ENCODE measurements around the gene SESN1.
"Not testable (repeated sequence)": the region's sequence is repeated elsewhere in the genome, so short reads cannot be mapped to it uniquely, and the experiment has no call there.

The SESN1 gene

DNA sequence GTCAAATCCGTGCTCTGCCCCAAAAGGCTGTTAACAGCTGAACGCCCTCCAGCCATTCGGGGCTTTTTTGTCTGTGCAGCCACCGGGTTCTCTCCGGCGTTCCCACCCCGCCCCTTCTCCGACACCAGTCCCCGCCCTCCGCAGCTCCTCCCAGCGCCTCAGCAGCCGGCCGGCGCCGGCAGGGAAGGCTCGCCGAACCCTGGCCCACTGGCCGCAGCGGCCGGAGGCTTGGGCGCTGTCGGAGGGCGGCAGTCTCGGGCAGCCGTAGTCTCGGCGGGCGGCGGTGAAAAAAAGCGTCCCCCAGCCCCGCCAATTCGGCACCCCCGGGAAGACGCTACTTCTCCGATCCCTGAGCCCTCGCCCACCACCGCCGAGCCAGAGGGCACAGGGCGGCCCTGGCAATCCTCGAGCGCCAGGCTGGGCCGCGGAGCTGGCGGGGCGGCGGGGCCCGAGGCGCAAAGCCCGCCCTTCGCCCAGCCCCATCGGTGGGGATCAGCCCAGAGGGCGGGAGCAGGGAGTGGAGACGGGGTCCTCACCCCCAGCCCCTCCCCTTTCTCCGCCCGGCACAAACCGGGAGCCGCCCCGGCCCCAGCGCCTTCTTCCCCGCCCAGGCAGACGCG is at the start of gene SESN1:
TSS of gene SESN1 (minus strand) at position 431 of the 620 bp plus-strand sequence. CDS start 773 bp downstream, outside the sequence.
- in situ Hi-C loops (cut with MboI; ENCODE audit: low sequenced_read_pairs): loop anchor here (25.0 kb wide), 1 partner anchor 982 kb away; no protein-coding TSS in a partner anchor

DNA sequence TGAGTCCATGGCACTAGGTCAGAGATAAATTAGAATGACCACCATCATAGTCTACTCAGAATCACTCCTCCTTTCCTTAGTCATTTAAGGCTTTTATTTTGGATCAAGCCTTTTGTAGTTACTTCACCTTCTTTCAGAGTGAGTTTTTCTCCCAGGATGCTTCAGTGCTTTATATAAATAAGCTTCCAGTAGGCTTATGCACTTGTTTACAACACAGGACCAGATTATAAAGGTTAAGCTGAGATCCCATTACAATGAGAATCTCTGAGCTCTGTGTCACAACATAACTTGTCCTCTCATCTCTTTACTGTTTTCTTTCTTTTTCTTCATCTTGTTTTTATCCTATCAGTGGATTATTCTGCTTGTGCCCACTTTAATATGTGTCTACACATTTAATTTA is 48.5 kb upstream of the SESN1 start:
- in situ Hi-C loops (cut with MboI; ENCODE audit: low sequenced_read_pairs): no loop called here

DNA sequence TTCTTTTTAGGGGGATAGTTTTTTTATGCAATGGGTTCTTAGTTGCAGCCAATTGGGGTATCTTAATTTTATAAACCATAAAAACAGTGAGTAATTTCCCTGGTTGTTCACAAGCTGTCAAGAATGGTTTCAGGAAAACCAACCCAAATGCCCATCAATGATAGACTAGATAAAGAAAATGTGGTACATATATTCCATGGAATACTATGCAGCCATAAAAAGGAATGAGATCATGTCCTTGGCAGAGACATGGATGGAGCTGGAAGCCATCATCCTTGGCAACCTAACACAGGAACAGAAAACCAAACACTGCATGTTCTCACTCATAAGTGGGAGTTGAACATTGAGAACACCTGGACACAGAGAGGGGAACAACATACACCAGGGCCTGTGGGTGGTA is 47.4 kb upstream of the SESN1 start:
- in situ Hi-C loops (cut with MboI; ENCODE audit: low sequenced_read_pairs): not testable (repeated sequence)

DNA sequence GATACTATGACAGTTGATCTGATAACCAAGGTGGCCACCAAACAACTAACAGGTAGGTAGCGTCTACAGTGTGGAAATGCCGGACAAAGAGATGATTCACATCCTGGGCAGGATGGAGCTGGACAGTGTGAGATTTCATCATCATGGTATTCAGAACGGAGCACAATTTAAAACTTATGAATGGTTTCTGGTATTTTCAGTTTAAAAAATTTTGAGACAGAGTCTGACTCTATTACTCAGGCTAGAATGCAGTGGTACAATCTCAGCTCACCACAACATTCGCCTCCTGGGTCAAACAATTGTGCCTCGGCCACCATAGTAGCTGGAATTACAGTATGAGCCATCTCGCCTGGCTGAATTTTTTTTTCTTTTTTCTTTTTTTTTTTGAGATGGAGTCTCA is 44.5 kb upstream of the SESN1 start:
- in situ Hi-C loops (cut with MboI; ENCODE audit: low sequenced_read_pairs): no loop called here

DNA sequence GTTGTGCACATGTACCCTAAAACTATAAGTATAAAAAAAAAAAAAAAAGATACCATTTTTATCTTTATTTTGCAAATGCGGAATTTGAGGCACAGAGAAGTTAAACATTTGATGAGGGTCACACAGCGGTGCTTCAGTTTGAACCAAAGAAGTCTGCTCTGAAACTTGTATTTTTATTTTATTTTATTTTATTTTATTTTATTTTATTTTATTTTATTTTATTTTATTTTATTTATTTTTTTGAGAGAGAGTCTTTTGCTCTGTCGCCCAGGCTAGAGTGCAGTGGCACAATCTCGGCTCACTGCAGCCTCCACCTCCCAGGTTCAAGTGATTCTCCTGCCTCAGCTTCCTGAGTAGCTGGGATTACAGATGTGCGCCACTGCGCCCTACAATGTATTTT is 41.9 kb upstream of the SESN1 start:
- in situ Hi-C loops (cut with MboI; ENCODE audit: low sequenced_read_pairs): not testable (repeated sequence)

DNA sequence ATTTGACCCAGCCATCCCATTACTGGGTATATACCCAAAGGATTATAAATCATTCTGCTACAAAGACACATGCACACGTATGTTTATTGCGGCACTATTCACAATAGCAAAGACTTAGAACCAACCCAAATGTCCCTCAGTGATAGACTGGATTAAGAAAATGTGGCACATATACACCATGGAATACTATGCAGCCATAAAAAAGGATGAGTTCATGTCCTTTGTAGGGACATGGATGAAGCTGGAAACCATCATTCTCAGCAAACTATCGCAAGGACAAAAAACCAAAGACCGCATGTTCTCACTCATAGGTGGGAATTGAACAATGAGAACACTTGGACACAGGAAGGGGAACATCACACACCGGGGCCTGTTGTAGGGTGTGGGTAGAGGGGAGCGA is 41.4 kb upstream of the SESN1 start:
- in situ Hi-C loops (cut with MboI; ENCODE audit: low sequenced_read_pairs): not testable (repeated sequence)

DNA sequence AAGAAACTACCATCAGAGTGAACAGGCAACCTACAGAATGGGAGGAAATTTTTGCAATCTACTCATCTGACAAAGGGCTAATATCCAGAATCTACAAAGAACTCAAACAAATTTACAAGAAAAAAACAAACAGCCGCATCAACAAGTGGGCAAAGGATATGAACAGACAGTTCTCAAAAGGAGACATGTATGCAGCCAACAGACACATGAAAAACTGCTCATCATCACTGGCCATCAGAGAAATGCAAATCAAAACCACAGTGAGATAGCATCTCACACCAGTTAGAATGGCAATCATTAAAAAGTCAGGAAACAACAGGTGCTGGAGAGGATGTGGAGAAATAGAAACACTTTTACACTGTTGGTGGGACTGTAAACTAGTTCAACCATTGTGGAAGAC is 41.0 kb upstream of the SESN1 start:
- in situ Hi-C loops (cut with MboI; ENCODE audit: low sequenced_read_pairs): not testable (repeated sequence)

DNA sequence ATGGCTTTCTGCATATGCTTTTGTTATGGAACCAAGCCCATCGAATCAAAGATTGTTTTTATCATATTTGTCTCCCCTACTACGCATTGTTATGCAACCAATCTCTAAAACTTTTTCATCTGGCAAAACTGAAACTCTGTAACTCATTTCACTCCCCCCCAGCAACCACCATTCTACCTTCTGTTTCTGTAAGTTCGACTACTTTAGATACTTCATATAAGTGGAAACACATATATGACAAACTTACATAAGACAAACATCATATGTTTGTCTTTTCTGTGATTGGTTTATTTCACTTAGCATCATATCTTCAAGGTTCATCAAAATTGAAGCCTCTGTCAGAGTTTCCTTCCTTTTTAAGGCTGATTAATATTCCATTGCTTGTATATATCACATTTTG is 35.4 kb upstream of the SESN1 start:
- in situ Hi-C loops (cut with MboI; ENCODE audit: low sequenced_read_pairs): no loop called here

DNA sequence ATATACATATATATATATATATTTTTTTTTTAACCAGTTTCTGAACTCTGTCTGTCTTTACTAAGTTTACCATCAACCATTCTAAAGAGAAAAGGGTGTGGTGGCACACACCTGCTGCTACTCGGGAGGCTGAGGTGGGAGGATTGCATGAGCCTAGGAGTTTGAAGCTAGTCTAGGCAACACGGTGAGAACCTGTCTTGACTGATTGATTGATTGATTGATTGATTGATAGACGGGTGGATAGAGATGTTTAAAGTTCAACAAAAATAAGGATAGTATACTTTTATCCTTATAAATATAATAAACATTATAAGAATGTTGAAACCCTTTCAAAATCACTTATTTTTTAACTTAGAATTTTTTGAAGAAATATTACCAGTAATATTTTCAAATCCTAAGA is 30.9 kb upstream of the SESN1 start:
- in situ Hi-C loops (cut with MboI; ENCODE audit: low sequenced_read_pairs): no loop called here

DNA sequence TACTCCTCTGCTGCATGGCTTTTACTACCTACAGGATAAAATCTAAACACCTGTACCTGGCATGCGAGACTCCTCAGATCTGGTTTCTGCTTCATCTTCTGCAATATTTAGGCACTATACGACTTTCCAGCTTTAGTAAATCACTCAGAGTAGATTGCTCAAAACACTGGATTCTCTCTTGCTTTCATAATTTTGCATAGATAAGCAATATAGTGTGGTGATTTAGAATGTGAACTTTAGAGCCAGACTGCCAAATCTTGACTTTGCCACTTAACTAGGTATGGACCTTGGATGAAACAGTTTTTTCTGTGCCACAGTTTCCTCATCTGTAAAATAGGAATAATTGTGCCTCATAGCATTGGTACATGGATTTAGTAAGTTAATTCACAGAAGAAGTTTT is 29.6 kb upstream of the SESN1 start:
- in situ Hi-C loops (cut with MboI; ENCODE audit: low sequenced_read_pairs): no loop called here

DNA sequence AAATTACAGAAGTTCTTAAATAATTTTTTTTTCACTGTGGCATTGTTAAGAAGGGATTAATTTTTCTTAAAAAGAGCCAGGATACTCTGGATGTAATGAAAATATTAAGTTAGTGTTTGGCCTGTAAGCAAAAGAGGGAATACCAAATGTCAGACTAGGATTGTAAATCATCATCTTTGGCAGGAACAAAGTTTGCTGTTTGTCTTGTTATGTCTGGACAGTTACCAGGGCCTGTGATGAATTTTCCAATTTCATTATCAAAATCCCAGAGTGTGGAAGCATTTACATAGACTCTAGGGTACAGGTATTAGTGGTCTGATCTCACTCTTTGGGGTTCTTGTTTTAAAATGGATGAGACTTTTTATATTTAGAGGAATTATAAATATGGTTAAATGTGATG is 26.8 kb upstream of the SESN1 start:
- in situ Hi-C loops (cut with MboI; ENCODE audit: low sequenced_read_pairs): no loop called here

DNA sequence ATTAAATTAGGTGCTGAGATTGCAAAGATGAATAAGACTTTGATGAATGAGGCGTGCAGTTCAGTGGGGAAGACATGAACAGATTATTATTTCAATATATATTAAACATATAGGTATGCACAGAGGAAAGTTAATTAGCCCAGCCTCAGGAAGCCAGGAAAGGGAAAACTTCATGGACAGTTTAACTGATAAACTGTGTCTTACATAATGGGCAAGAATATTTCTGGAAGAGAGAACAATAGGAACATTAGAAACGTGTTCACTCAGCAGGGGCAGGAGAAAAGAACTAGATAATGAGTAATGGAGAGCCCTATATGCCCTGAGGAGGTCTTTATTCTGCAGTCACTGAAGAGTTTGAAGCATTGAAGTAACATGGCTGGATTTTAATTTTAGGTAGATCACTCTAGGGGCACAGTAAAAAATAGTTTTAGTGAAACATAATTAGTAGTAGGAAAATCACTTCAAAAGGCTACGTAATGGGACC is 24.3 kb upstream of the SESN1 start:
- in situ Hi-C loops (cut with MboI; ENCODE audit: low sequenced_read_pairs): no loop called here

DNA sequence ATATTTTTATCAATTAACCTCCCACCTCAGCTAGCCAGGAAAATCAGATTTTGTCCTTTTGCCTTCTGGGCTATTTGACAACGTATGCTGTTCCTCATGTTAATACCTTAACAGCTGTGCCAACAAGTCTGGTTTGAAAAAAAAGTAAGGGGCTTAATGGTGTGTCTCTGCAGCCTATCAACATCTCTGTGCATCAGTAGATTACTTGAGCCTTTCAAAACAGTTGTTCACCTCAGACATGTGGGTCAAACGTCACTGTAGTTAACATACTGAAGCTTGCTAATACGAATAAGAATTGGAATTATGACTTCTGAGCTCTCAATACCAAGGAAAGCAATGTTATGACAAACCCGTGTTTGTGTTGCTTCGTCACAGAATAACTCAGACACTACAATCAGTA is 23.7 kb upstream of the SESN1 start:
- in situ Hi-C loops (cut with MboI; ENCODE audit: low sequenced_read_pairs): no loop called here

DNA sequence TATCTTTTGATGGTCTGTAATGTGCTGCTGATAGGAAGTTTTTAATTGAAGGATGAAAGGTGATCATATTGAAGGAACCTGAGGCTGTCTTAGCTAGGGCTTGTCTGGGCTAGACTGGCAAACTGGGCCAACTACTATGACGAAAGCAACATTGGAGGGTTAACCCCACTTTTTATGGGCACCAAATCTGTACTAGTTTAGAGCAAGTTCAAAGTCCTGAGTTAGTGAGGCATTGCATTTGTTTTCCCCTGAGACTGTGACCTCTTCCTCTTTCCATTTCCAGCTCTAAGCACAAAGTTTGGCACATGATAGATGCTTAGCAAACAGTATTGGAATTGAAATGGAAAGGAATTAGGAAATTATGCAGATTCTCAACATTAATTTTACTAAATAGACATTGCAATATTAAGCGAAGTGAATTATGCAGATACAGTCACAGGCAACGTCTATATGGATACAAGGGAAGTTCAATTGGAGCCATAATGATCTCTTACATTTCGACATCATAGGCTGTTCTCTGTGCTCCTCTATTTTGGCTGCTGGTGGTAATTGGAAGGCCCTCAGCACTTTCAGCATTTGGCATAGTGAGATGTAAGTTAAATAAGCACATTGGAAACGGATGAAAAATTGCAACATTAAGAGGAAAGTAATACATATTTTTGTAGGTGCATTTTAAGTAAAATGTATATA is 22.8 kb upstream of the SESN1 start:
- in situ Hi-C loops (cut with MboI; ENCODE audit: low sequenced_read_pairs): no loop called here

DNA sequence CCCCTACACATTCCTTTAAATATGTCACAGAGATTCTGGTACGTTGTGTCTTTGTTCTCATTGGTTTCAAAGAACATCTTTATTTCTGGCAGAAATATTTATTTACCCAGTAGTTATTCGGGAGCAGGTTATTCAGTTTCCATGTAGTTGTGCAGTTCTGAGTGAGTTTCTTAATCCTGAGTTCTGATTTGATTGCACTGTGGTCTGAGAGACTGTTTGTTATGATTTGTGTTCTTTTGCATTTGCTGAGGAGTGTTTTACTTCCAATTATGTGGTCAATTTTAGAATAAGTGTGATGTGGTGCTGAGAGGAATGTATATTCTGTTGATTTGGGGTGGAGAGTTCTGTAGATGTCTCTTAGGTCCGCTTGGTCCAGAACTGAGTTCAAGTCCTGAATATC is 18.0 kb upstream of the SESN1 start:
- in situ Hi-C loops (cut with MboI; ENCODE audit: low sequenced_read_pairs): not testable (repeated sequence)

DNA sequence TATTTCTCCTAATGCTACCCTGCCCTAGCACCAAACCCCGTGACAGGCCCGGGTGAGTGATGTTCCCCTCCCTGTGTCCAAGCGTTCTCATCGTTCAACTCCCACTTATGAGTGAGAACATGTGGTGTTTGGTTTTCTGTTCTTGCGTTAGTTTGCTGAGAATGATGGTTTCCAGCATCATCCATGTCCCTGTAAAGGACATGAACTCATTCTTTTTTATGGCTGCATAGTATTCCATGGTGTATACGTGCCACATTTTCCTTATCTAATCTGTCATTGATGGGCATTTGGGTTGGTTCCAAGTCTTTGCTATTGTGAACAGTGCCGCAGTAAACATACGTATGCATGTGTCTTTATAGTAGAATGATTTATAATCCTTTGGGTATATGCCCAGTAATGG is 15.0 kb upstream of the SESN1 start:
- in situ Hi-C loops (cut with MboI; ENCODE audit: low sequenced_read_pairs): not testable (repeated sequence)

DNA sequence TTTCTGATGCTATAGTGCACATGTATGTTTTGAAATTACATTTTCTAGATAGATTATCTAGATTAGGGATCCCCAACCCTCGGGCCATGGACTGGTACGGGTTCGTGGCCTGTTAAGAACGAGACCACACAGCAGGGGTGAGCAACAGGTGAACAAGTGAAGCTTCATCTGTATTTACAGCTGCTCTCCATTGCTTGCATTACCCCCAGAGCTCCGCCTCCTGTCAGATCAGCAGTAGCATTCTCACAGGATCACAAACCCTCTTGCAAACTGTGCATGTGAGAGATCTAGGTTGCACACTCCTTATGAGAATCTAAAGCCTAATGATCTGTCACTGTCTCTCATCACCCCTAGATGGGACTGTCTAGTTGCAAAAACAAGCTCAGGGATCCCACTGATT is 11.0 kb upstream of the SESN1 start:
- in situ Hi-C loops (cut with MboI; ENCODE audit: low sequenced_read_pairs): no loop called here

DNA sequence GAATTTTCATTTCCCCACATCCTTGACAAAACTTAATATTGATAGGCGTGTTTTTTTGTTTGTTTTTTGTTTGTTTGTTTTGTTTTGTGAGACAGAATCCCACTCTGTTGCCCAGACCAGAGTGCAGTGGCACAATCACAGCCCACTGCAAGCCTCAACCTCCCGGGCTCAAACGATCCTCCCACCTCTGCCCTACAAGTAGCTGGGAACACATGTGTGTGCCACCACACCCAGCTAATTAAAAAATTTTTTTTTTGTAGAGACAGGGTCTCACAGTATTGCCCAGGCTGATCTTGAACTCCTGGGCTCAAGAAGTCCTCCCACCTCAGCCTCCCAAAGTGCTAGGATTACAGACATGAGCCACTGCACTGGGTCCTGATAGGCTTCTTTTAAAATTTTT is 9.9 kb upstream of the SESN1 start:
- in situ Hi-C loops (cut with MboI; ENCODE audit: low sequenced_read_pairs): no loop called here

DNA sequence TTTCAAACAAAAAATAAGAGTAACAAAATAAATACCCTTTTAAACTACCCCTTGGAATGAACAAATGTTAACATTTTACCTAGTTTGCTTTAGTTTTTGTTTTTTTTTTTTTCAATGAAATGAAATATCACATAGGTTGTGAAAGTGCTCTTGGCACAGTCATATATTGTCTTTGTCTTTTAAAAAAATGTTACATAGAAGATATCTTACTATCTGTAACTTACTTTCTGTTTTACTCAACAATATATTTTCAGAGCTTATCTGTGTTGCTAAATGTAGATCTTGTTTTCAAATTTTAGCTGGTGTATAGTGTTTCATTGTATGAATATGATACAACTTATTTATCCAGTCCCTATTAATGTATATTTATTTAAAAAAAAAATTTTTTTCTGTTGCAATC is 9.3 kb upstream of the SESN1 start:
- in situ Hi-C loops (cut with MboI; ENCODE audit: low sequenced_read_pairs): no loop called here

DNA sequence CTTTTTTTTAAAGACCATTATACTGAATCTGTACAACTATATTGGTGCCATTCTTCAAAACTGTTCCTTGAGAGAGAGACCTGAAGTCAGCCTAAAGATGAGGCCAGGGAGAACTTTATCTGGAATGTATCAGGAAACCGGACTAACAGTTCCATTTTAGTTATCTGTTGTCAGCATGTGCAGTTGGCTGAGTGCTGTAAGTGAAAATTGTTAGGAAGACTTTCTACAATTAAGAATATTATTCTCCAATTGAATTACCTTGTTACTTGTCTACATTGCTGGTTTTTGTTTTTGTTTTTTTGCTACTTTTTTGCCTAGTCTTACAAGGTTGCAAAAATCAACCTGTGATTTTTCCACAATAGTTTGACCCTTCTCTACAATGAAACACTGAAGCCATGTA is 8.1 kb upstream of the SESN1 start:
- in situ Hi-C loops (cut with MboI; ENCODE audit: low sequenced_read_pairs): no loop called here

DNA sequence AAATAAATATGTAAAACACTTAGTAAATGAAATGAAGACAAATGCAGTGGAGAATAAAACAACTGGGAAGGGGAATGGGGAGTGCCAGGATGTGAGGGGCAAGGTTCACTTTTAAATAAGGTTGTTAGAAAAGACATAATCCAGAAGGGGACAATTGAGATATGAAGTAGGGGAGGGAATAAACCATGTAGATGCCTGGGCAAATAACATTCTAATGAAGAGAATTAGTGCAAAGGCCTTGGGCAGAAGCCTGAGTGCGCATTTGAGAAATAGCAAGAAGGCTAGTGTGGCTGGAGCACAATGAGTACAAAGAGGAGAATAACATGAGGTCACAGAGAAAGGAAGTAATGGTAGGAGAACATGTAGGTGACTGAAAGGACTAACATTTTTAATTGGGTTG is 3.0 kb upstream of the SESN1 start:
- in situ Hi-C loops (cut with MboI; ENCODE audit: low sequenced_read_pairs): loop anchor here (25.0 kb wide), 1 partner anchor 985 kb away; no protein-coding TSS in a partner anchor

DNA sequence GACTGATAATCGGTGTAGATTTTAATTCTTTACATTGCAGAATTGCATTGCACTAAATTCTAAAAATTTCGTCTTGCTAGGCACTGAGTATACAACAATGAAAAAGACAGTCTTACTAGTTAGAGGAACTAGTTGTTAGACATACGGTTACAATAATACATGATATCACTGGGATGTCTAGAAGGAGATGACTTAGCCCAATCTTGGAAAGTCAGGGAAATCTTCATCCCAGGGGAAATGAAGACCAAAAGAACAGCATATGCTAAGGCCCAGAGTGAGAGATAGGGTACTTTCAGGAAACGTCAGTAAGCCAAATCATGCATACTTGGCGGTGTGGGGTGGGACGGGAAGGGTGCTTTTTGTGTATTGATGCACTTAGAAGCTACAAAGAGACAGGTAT is 1.6 kb upstream of the SESN1 start:
- in situ Hi-C loops (cut with MboI; ENCODE audit: low sequenced_read_pairs): loop anchor here (25.0 kb wide), 1 partner anchor 984 kb away; no protein-coding TSS in a partner anchor

DNA sequence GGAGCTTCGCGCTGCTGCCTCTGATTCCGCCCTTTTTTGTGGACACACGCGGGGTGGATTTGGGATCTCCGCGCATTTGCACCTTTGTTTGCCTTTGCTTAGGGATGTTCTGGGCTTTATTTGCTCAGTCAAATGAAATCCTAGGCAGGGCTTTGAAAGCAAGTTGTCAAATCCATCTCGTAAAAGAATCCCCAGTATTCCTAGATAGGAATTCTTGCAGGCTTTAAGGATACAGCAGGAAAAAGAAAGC is 1.1 kb upstream of the SESN1 start:
- in situ Hi-C loops (cut with MboI; ENCODE audit: low sequenced_read_pairs): loop anchor here (25.0 kb wide), 1 partner anchor 983 kb away; no protein-coding TSS in a partner anchor

Data from HL-60/S4 (cell line).